H1 (cell line): ENCODE data around the gene MAFG. TPM values are rescaled to one million over a fixed set of nuclear protein-coding genes. Genes with fewer than 3 reads are reported as not detected.

Experiments
- CTCF ChIA-PET: fragments of 300-600 bp; sonication (Branson Sonifier 250); formaldehyde crosslinking; loops from one replicate; lab custom pipeline; 2021; ENCODE audit not compliant: partially characterized antibody; lab: Charles Lee
- POLR2A ChIA-PET: fragments of 300-600 bp; sonication (Branson Sonifier 250); formaldehyde crosslinking; loops from one replicate; lab custom pipeline; 2021; ENCODE audit warnings: inconsistent platforms; ENCODE audit not compliant: partially characterized antibody; lab: Charles Lee
- DNase-seq, 2 experiments: peaks; one replicate each; pipeline versions ENCODE4 v3.0.0 to v3.0.0-alpha.2; 2010 to 2022; ENCODE audit warnings: low spot score in 2 of 2, low read depth in 1 of 2, mixed read lengths in 1 of 2
- FAIRE-seq: peaks from 2 replicates; lab custom pipeline; 2011; peaks lifted over from hg19 to GRCh38; lab: Jason Lieb, UNC
- H2AFZ ChIP-seq: 2 replicates; pipeline ENCODE4 v1.8.1; 2012; ENCODE audit warnings: low read length, inconsistent platforms
- H2AK5ac ChIP-seq: 2 replicates; pipeline ENCODE4 v1.6.1; 2013; ENCODE audit warnings: low read depth, low read length
- H2BK120ac ChIP-seq: replicated peaks from 2 replicates; pipeline ENCODE3; 2013; ENCODE audit warnings: low read depth, low read length, inconsistent platforms
- H2BK12ac ChIP-seq: 2 replicates; pipeline ENCODE4 v1.6.1; 2013; ENCODE audit warnings: low read depth, low read length
- H2BK15ac ChIP-seq: 2 replicates; pipeline ENCODE4 v1.6.1; 2013; ENCODE audit warnings: low read length
- H2BK20ac ChIP-seq: 2 replicates; pipeline ENCODE4 v1.6.1; 2013; ENCODE audit warnings: low read length
- H2BK5ac ChIP-seq: 2 replicates; pipeline ENCODE4 v1.6.1; 2013; ENCODE audit warnings: low read depth, low read length
- H3K14ac ChIP-seq: 2 replicates; pipeline ENCODE4 v1.6.1; 2013; ENCODE audit warnings: inconsistent platforms; ENCODE audit not compliant: insufficient read length
- H3K18ac ChIP-seq: 2 replicates; pipeline ENCODE4 v1.6.1; 2013; ENCODE audit warnings: low read length; ENCODE audit errors: extremely low read depth
- H3K23ac ChIP-seq: 2 replicates; pipeline ENCODE4 v1.6.1; 2013; ENCODE audit warnings: inconsistent platforms; ENCODE audit not compliant: insufficient read length
- H3K23me2 ChIP-seq: 2 replicates; pipeline ENCODE4 v1.6.1; 2013; ENCODE audit warnings: low read depth, low read length
- H3K27ac ChIP-seq: 2 replicates; pipeline ENCODE4 v1.6.1; 2011; ENCODE audit warnings: low read depth, low read length, inconsistent platforms
- H3K27me3 ChIP-seq, 4 experiments: replicated peaks in 1 of 4; 1 replicate in 1 of 4; 2 replicates in 3 of 4; pipeline versions ENCODE4 v1.6.1 to v1.8.1; 2011 to 2013; ENCODE audit warnings: low read length in 3 of 4, mild to moderate bottlenecking in 3 of 4, inconsistent platforms in 2 of 4, mixed read lengths in 2 of 4, moderate library complexity in 1 of 4; ENCODE audit not compliant: control insufficient read depth in 3 of 4, insufficient read depth in 3 of 4; ENCODE audit errors: extremely low read depth in 1 of 4
- H3K36me3 ChIP-seq, 4 experiments: 2 replicates each; pipeline versions ENCODE4 v1.6.1 to v1.8.1; 2011 to 2013; ENCODE audit warnings: mild to moderate bottlenecking in 4 of 4, low read length in 3 of 4, moderate library complexity in 2 of 4, control low read depth in 1 of 4, inconsistent platforms in 1 of 4; ENCODE audit not compliant: insufficient read depth in 4 of 4, control insufficient read depth in 2 of 4
- H3K4ac ChIP-seq: replicated peaks from 2 replicates; pipeline ENCODE3; 2013; ENCODE audit warnings: low read length, low read depth, mixed read lengths, inconsistent platforms; ENCODE audit not compliant: insufficient read length
- H3K4me1 ChIP-seq, 4 experiments: replicated peaks in 1 of 4; 1 replicate in 1 of 4; 2 replicates in 3 of 4; pipeline versions ENCODE4 v1.6.1 to v1.8.1; 2011 to 2013; ENCODE audit warnings: low read length in 3 of 4, inconsistent platforms in 2 of 4, mixed read lengths in 1 of 4; ENCODE audit not compliant: insufficient read depth in 4 of 4, control insufficient read depth in 3 of 4
- H3K4me2 ChIP-seq, 2 experiments: 2 replicates each; pipeline versions ENCODE4 v1.6.1 to v1.8.1; 2011 to 2013; ENCODE audit warnings: low read depth in 2 of 2, low read length in 2 of 2, control low read depth in 1 of 2, inconsistent platforms in 1 of 2, mild to moderate bottlenecking in 1 of 2; ENCODE audit not compliant: insufficient read depth in 1 of 2
- H3K4me3 ChIP-seq, 4 experiments: fragments of 200-600, 300-600 bp in 1 of 4; sonication (generic), shearing (Covaris generic), sonication (Bioruptor Twin) in 1 of 4; 2 replicates each; pipeline versions ENCODE4 v1.5.1 to v1.8.1; 2011 to 2016; ENCODE audit warnings: low read length in 4 of 4, low read depth in 3 of 4, control low read depth in 2 of 4, inconsistent platforms in 2 of 4, mild to moderate bottlenecking in 2 of 4, mixed read lengths in 1 of 4, moderate library complexity in 1 of 4; ENCODE audit not compliant: insufficient read depth in 2 of 4; ENCODE audit errors: extremely low read depth in 1 of 4
- H3K56ac ChIP-seq: replicated peaks from 2 replicates; pipeline ENCODE3; 2013; ENCODE audit warnings: low read depth, mild to moderate bottlenecking, mixed read lengths, low read length, inconsistent platforms; ENCODE audit not compliant: insufficient read length
- H3K79me1 ChIP-seq: 2 replicates; pipeline ENCODE4 v1.6.1; 2013; ENCODE audit warnings: low read depth, low read length, control low read depth
- H3K79me2 ChIP-seq, 2 experiments: 2 replicates each; pipeline versions ENCODE4 v1.6.1 to v1.8.1; 2012 to 2013; ENCODE audit warnings: low read length in 2 of 2, mild to moderate bottlenecking in 2 of 2, inconsistent platforms in 1 of 2; ENCODE audit not compliant: insufficient read depth in 2 of 2, control insufficient read depth in 1 of 2
- H3K9ac ChIP-seq, 4 experiments: replicated peaks in 1 of 4; 1 replicate in 1 of 4; 2 replicates in 3 of 4; pipeline versions ENCODE4 v1.6.1 to v1.8.1; 2011 to 2013; ENCODE audit warnings: low read depth in 3 of 4, low read length in 3 of 4, control low read depth in 2 of 4, mild to moderate bottlenecking in 2 of 4, moderate library complexity in 2 of 4, inconsistent platforms in 1 of 4; ENCODE audit errors: extremely low read depth in 1 of 4
- H3K9me3 ChIP-seq, 2 experiments: 2 replicates each; pipeline versions ENCODE4 v1.6.1 to v1.8.1; 2012 to 2013; ENCODE audit warnings: mild to moderate bottlenecking in 2 of 2, moderate library complexity in 2 of 2, control low read depth in 1 of 2, inconsistent platforms in 1 of 2, low read depth in 1 of 2, low read length in 1 of 2, mixed read lengths in 1 of 2; ENCODE audit not compliant: insufficient read depth in 2 of 2
- H4K20me1 ChIP-seq, 2 experiments: replicated peaks in 1 of 2; 2 replicates each; pipeline versions ENCODE3 to v1.8.1; 2011 to 2013; ENCODE audit warnings: inconsistent platforms in 2 of 2, low read length in 2 of 2, mild to moderate bottlenecking in 1 of 2; ENCODE audit not compliant: insufficient read depth in 2 of 2, control insufficient read depth in 1 of 2
- H4K5ac ChIP-seq: 2 replicates; pipeline ENCODE4 v1.6.1; 2013; ENCODE audit warnings: low read length, low read depth, mixed read lengths, inconsistent platforms; ENCODE audit not compliant: insufficient read length
- H4K8ac ChIP-seq: 2 replicates; pipeline ENCODE4 v1.8.0; 2013; ENCODE audit warnings: mild to moderate bottlenecking, moderate library complexity, low read length, inconsistent platforms; ENCODE audit not compliant: insufficient read depth; ENCODE audit errors: extremely low read depth
- H4K91ac ChIP-seq: replicated peaks from 2 replicates; pipeline ENCODE3; 2013; ENCODE audit warnings: low read length, mixed read lengths, inconsistent platforms; ENCODE audit not compliant: insufficient read length
- ATF3 ChIP-seq: IDR thresholded peaks from 2 replicates; pipeline ENCODE4 v1.6.1; 2011; ENCODE audit warnings: low read depth, mild to moderate bottlenecking, low read length; ENCODE audit not compliant: insufficient read depth
- CBX8 ChIP-seq: fragments of 300-800, 300-1000 bp; sonication (generic); IDR thresholded peaks from 2 replicates; pipeline ENCODE4 v1.7.1; 2016; ENCODE audit warnings: low read depth, low read length, borderline replicate concordance
- CHD1 ChIP-seq: IDR thresholded peaks from 2 replicates; pipeline ENCODE4 v1.6.1; 2012; ENCODE audit warnings: low read depth, low read length, improper control_type of control experiment
- CHD2 ChIP-seq: IDR thresholded peaks from 2 replicates; pipeline ENCODE4 v1.6.1; 2012; ENCODE audit warnings: low read length, improper control_type of control experiment
- GTF2F1 ChIP-seq: IDR thresholded peaks from 2 replicates; pipeline ENCODE4 v1.6.1; 2012; ENCODE audit warnings: low read depth, low read length, improper control_type of control experiment, borderline replicate concordance
- HDAC6 ChIP-seq: IDR thresholded peaks from one replicate; pipeline ENCODE4 v1.7.1; 2012; ENCODE audit warnings: low read depth, mild to moderate bottlenecking, inconsistent platforms, low read length, moderate library complexity
- KDM1A ChIP-seq: fragments of 200-600, 300-600 bp; sonication (generic); IDR thresholded peaks from 2 replicates; pipeline ENCODE4 v1.7.1; 2016; ENCODE audit warnings: mild to moderate bottlenecking, low read length, borderline replicate concordance
- KDM4A ChIP-seq: IDR thresholded peaks from one replicate; pipeline ENCODE4 v1.7.1; 2012; ENCODE audit warnings: low read depth, mild to moderate bottlenecking, moderate library complexity, low read length, inconsistent platforms; ENCODE audit not compliant: severe bottlenecking
- NANOG ChIP-seq: IDR thresholded peaks from 2 replicates; pipeline ENCODE4 v1.6.1; 2011; ENCODE audit warnings: low read length, low read depth, mild to moderate bottlenecking, inconsistent platforms; ENCODE audit not compliant: insufficient read depth, poor library complexity, severe bottlenecking
- SAP30 ChIP-seq: fragments of 300-600 bp; sonication (generic); IDR thresholded peaks from 2 replicates; pipeline ENCODE4 v1.7.1; 2012; ENCODE audit warnings: low read length, moderate library complexity, mild to moderate bottlenecking, inconsistent platforms; ENCODE audit not compliant: insufficient read depth, insufficient replicate concordance
- USF2 ChIP-seq: IDR thresholded peaks from 2 replicates; pipeline ENCODE4 v1.6.1; 2011; ENCODE audit warnings: low read length, improper control_type of control experiment
- WGBS, 2 experiments: shearing (Covaris generic) in 1 of 2; methylation state at CpG; one replicate each; pipeline versions ENCODE4 v1.1.6 to v1.1.7; 2013 to 2015; ENCODE audit warnings: low lambda C conversion rate in 2 of 2, mixed read lengths in 2 of 2, inconsistent platforms in 1 of 2, low coverage in 1 of 2, missing lambda C conversion rate in 1 of 2; ENCODE audit not compliant: insufficient replicate concordance in 2 of 2, insufficient coverage in 1 of 2, insufficient read length in 1 of 2; ENCODE audit errors: extremely low coverage in 1 of 2, missing lambda C conversion rate in 1 of 2; 5-methylcytosine and 5-hydroxymethylcytosine counted together
- polyA plus RNA-seq, 7 experiments: library from polyadenylated mRNA; depleted of rRNA in 3 of 7; stranded (reverse) in 5 of 7; unstranded in 2 of 7; fragments of >200 nt in 5 of 7; fragments of 200-250 nt in 2 of 7; gene quantifications; 1 replicate in 5 of 7; 2 replicates in 1 of 7; 4 replicates in 1 of 7; pipeline versions ENCODE4 v1.2.1 to v1.2.3, GENCODE V29; 2011 to 2013; ENCODE audit warnings: missing spikeins in 2 of 7, mixed read lengths in 2 of 7
- total RNA-seq: library from RNA; stranded (reverse); fragmentation: NEBNext Ultra II Directional; extraction: Animal tissue kit (Norgen Biotek cat#: 25700); gene quantifications from 2 replicates; pipeline ENCODE4 v1.2.1, GENCODE V29; 2021

The MAFG gene
- total and polyA plus RNA-seq, 2 of the 8 experiments (the other 6 are each of a cell fraction or from before 2014, with no cell fraction given): 25.5 to 26.9 TPM

DNA sequence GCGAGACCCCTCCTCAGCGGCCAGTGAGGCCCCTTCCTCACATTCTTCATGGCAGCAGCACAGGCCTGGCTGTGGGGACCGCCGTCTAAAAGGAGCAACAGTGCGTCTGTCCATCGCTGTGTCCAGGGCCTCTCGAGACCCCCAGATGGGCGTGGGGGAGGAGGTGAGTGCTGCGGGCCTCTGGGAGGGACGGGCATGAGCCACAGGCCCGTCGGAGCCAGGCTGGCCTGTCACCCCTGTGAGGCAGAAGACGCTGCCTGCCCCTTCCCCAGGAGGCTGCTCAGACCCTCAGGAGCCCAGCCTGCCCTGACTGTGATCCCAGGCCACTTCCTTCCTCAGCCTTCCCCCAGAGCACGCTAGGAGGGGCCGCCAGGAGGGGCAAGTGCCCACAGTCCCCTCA, 11.7 kb upstream of the MAFG start:
- no peak overlapping the region for H3K14ac ChIP-seq
- H3K9ac ChIP-seq: no peak overlapping the region
- no peak overlapping the region for H2AK5ac ChIP-seq
- H3K18ac ChIP-seq: no peak overlapping the region
- H3K79me1 ChIP-seq: no peaks in the 10 kb centered on the region
- no peaks in the 10 kb centered on the region; the same call in 1 of the 2 replicates for H3K23me2 ChIP-seq
- H3K4me3 ChIP-seq: no peak overlapping the region
- peaks cover 4 to 6% of the 10 kb centered on the region in 2 experiments for H4K20me1 ChIP-seq
- H2BK20ac ChIP-seq: no peak overlapping the region
- H2AFZ ChIP-seq: no peak overlapping the region
- peak overlapping the region; percentile 75; the same call in 1 of the 2 replicates for H2BK12ac ChIP-seq
- H3K27ac ChIP-seq: no peak overlapping the region
- POLR2A ChIA-PET: interaction anchor here (14.6 kb wide), 1 partner anchor 14 kb away, joined by 150 read pairs; the partner anchor contains the start of gene MAFG
- no peak overlapping the region for H4K5ac ChIP-seq
- no peaks in the 10 kb centered on the region; a peak in 1 of 4 replicates for H3K79me2 ChIP-seq
- H3K27me3 ChIP-seq: peaks cover 0 to 3% (median 0%) of the 10 kb centered on the region in 4 experiments; a peak in 3 of 7 replicates
- no peak overlapping the region for H4K91ac ChIP-seq
- DNase-seq (no peak), FAIRE-seq (no peak)
- no peaks in the 10 kb centered on the region for H3K9me3 ChIP-seq
- CTCF ChIA-PET: interaction anchor here (0.6 to 4.6 kb wide), 5 partner anchors 10 to 1325 kb away, joined by 3 to 16 read pairs (median 4); partner anchors contain the start of genes MAFG and NOTUM
- no peak overlapping the region for H4K8ac ChIP-seq
- no peak overlapping the region for H2BK5ac ChIP-seq
- H3K56ac ChIP-seq: no peak overlapping the region
- H3K36me3 ChIP-seq: peaks cover 0 to 14% (median 8%) of the 10 kb centered on the region in 4 experiments; a peak in 5 of 8 replicates
- no peak overlapping the region for H3K23ac ChIP-seq
- H3K4me1 ChIP-seq: peaks cover 0 to 14% (median 8%) of the 10 kb centered on the region in 4 experiments; a peak in 5 of 7 replicates
- no peak overlapping the region for H3K4me2 ChIP-seq
- 86% methylated on average over 12 of the region's 15 CpGs; no CpG with 5 or more reads in 1 of the 2 experiments for WGBS, 2 experiments
- no peak overlapping the region for H2BK120ac ChIP-seq
- H3K4ac ChIP-seq: no peak overlapping the region
- peak overlapping the region; percentile 81; the same call in 1 of the 2 replicates for H2BK15ac ChIP-seq
- TF ChIP-seq HDAC6 (no peak), KDM4A (no peak), CBX8 (no peak), NANOG (no peak), USF2 (no peak), GTF2F1 (no peak), ATF3 (no peak), SAP30 (no peak), KDM1A (no peak), CHD2 (no peak), CHD1 (no peak)
